Naive thymus-derived CD4-positive, alpha-beta T cell (primary cell): ENCODE data around the gene TPD52L2. TPM values are rescaled to one million over a fixed set of nuclear protein-coding genes. Genes with fewer than 3 reads are reported as not detected.

Experiments used
- ATAC-seq: fragments of 150-1000 bp; cut with Tn5 transposase; 2 replicates; pipeline ENCODE4 v1.10.0; 2021; ENCODE audit warnings: mild to moderate bottlenecking, moderate library complexity
- CTCF ChIA-PET: fragments of 350-600 bp; sonication (Branson Sonifier 250); formaldehyde crosslinking; loops from one replicate; lab custom pipeline; 2021; ENCODE audit warnings: antibody characterized with exemption; lab: Charles Lee
- POLR2A ChIA-PET: fragments of 350-600 bp; sonication (Branson Sonifier 250); formaldehyde crosslinking; loops from one replicate; lab custom pipeline; 2021; ENCODE audit warnings: antibody characterized with exemption, inconsistent platforms; lab: Charles Lee
- DNase-seq, 9 donors: peaks; one replicate each; pipeline versions ENCODE4 v3.0.0 to v3.0.0-alpha.2; 2020 to 2022; ENCODE audit warnings: mixed read lengths in 1 of 9
- H3K27ac ChIP-seq: one replicate; pipeline ENCODE4 v1.7.0; 2013; ENCODE audit warnings: mild to moderate bottlenecking, low read depth, low read length, moderate library complexity
- H3K27me3 ChIP-seq, 2 donors: one replicate each; pipeline ENCODE4 v1.7.0; 2013; ENCODE audit warnings: low read length in 2 of 2, mild to moderate bottlenecking in 2 of 2, moderate library complexity in 2 of 2; ENCODE audit not compliant: control insufficient read depth in 2 of 2, insufficient read depth in 2 of 2
- H3K36me3 ChIP-seq, 3 experiments: 1 replicate in 2 of 3; 2 replicates in 1 of 3; pipeline ENCODE4 v1.7.0; 2013; ENCODE audit warnings: low read length in 3 of 3, mild to moderate bottlenecking in 3 of 3, moderate library complexity in 1 of 3; ENCODE audit not compliant: insufficient read depth in 3 of 3, control insufficient read depth in 2 of 3
- H3K4me1 ChIP-seq, 2 donors: one replicate each; pipeline ENCODE4 v1.7.0; 2013; ENCODE audit warnings: low read length in 2 of 2, mild to moderate bottlenecking in 2 of 2, moderate library complexity in 1 of 2; ENCODE audit not compliant: control insufficient read depth in 2 of 2, insufficient read depth in 2 of 2
- H3K4me3 ChIP-seq: 2 replicates; pipeline ENCODE4 v1.7.0; 2013; ENCODE audit warnings: mild to moderate bottlenecking, low read length
- H3K9me3 ChIP-seq, 3 experiments: 1 replicate in 2 of 3; 2 replicates in 1 of 3; pipeline ENCODE4 v1.7.0; 2013; ENCODE audit warnings: low read length in 3 of 3; ENCODE audit not compliant: control insufficient read depth in 2 of 3
- H3K27ac Mint-ChIP-seq, 9 donors: one replicate each; pipeline ENCODE4 v1.8.0; 2020 to 2022; ENCODE audit warnings: mixed read lengths in 9 of 9, mild to moderate bottlenecking in 8 of 9, moderate library complexity in 5 of 9, inconsistent platforms in 2 of 9
- H3K27me3 Mint-ChIP-seq, 5 donors: one replicate each; pipeline ENCODE4 v1.8.0; 2021 to 2022; ENCODE audit warnings: mixed read lengths in 5 of 5, mild to moderate bottlenecking in 1 of 5
- H3K36me3 Mint-ChIP-seq, 5 donors: one replicate each; pipeline ENCODE4 v1.8.0; 2020 to 2022; ENCODE audit warnings: mixed read lengths in 5 of 5, mild to moderate bottlenecking in 3 of 5, inconsistent platforms in 1 of 5
- H3K4me1 Mint-ChIP-seq, 7 donors: one replicate each; pipeline ENCODE4 v1.8.0; 2020 to 2022; ENCODE audit warnings: mixed read lengths in 7 of 7, mild to moderate bottlenecking in 3 of 7, inconsistent platforms in 1 of 7
- H3K4me3 Mint-ChIP-seq, 10 donors: one replicate each; pipeline ENCODE4 v1.8.0; 2020 to 2022; ENCODE audit warnings: mild to moderate bottlenecking in 10 of 10, mixed read lengths in 10 of 10, moderate library complexity in 6 of 10, inconsistent platforms in 2 of 10
- H3K9me3 Mint-ChIP-seq, 11 donors: one replicate each; pipeline ENCODE4 v1.8.0; 2020 to 2022; ENCODE audit warnings: mixed read lengths in 11 of 11, mild to moderate bottlenecking in 4 of 11, inconsistent platforms in 1 of 11, moderate library complexity in 1 of 11
- intact Hi-C, 2 donors: fragments of 100-400 bp; cut with micrococcal nuclease; formaldehyde crosslinking; loops; one replicate each; pipeline ENCODE4 v1.15.1; 2023
- polyA plus RNA-seq, 2 donors: library from polyadenylated mRNA; unstranded; fragments of 300-500 nt; fragmentation: Illumina TruSeq; gene quantifications; one replicate each; pipeline ENCODE4 v1.2.3, GENCODE V29; 2021
- total RNA-seq, 6 experiments: library from RNA in 5 of 6; stranded (reverse) in 5 of 6; gene quantifications; 1 replicate in 5 of 6; 2 replicates in 1 of 6; pipeline ENCODE4 v1.2.3 and lab custom pipeline; 2021 to 2026

TPD52L2 gene
- total and polyA plus RNA-seq, 7 experiments from 2014 or later: 33.7 to 84.0 (median 47.5) TPM

GRCh38 chr20:63854069-63854765, 10.9 kb upstream of the TPD52L2 start:
- peaks cover 12 to 29% (median 23%) of the 10 kb centered on the region in 7 donors for H3K4me1 Mint-ChIP-seq
- CTCF ChIA-PET: interaction anchor here (1.4 kb wide), 1 partner anchor 11 kb away, joined by 3 read pairs; the partner anchor contains the start of gene TPD52L2
- POLR2A ChIA-PET: no interaction called here
- Histone ChIP-seq H3K4me3 (no peak overlapping the region), H3K4me1 (peaks cover 14 to 25% of the 10 kb centered on the region in 2 donors), H3K36me3 (no peaks in the 10 kb centered on the region), H3K27me3 (no peaks in the 10 kb centered on the region), H3K9me3 (no peaks in the 10 kb centered on the region), H3K27ac (no peak overlapping the region)
- intact Hi-C loops: no loop called here
- peak; percentile 62 for ATAC-seq
- DNase-seq: no peak
- peak overlapping the region in 1 of 9 donors; percentile 65 for H3K27ac Mint-ChIP-seq
- peaks cover 0 to 13% (median 9%) of the 10 kb centered on the region in 5 donors for H3K27me3 Mint-ChIP-seq
- no peaks in the 10 kb centered on the region for H3K36me3 Mint-ChIP-seq
- H3K9me3 Mint-ChIP-seq: peaks cover 0 to 3% (median 0%) of the 10 kb centered on the region in 11 donors
- H3K4me3 Mint-ChIP-seq: peak overlapping the region in 1 of 10 donors; percentile 39

DNA sequence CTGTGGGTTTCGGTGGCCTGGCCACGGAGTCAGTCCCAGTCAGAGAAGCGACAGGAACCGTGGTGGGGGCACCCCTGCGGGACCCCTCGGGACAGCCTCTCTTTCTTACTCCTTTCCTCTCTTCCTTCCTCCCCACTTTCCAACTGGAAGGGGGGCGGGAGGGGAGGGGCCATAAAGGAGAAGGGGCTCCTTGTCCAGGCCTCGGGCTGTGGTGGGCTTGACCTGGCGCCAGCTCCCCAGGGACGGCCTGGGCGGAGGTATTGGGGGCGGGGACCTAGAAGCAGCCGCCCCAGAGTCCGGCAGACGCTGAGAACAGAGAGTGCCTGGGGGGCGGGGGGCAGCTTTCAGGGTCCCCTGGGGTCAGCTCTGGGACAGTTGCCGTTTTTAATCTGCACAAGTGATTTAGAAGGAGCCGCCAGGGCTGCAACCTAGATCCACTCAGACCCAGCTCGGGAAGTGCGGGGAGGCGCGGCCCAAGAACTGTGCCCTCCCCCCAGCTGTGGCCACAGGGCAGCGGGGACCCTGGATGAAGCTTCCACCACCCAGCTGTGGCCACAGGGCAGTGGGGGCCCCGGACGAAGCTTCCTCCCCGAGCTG, 10.2 kb upstream of the TPD52L2 start:
- Mint-ChIP-seq H3K4me3 (peak overlapping the region in 1 of 10 donors; percentile 39), H3K36me3 (no peaks in the 10 kb centered on the region), H3K27me3 (peaks cover 0 to 13% (median 9%) of the 10 kb centered on the region in 5 donors), H3K4me1 (peaks cover 17 to 32% (median 23%) of the 10 kb centered on the region in 7 donors), H3K27ac (no peak overlapping the region), H3K9me3 (peaks cover 0 to 3% (median 0%) of the 10 kb centered on the region in 11 donors)
- no peak overlapping the region for H3K27ac ChIP-seq
- no peaks in the 10 kb centered on the region for H3K9me3 ChIP-seq
- intact Hi-C loops: no loop called here
- ChIA-PET CTCF (interaction anchor here (0.7 kb wide), 1 partner anchor 114 kb away, joined by 3 read pairs; no protein-coding TSS in a partner anchor), POLR2A (interaction anchor here (1.2 kb wide), 1 partner anchor 9 kb away, joined by 5 read pairs; no protein-coding TSS in a partner anchor)
- peaks cover 14 to 25% of the 10 kb centered on the region in 2 donors for H3K4me1 ChIP-seq
- no peak overlapping the region for H3K4me3 ChIP-seq
- DNase-seq: no peak
- no peaks in the 10 kb centered on the region for H3K36me3 ChIP-seq
- no peak for ATAC-seq
- no peaks in the 10 kb centered on the region for H3K27me3 ChIP-seq

GRCh38 chr20:63855363-63856097, 9.5 kb upstream of the TPD52L2 start:
- Histone ChIP-seq H3K9me3 (no peaks in the 10 kb centered on the region), H3K4me3 (no peak overlapping the region), H3K27me3 (no peaks in the 10 kb centered on the region), H3K36me3 (no peaks in the 10 kb centered on the region), H3K27ac (no peak overlapping the region), H3K4me1 (peaks cover 14 to 25% of the 10 kb centered on the region in 2 donors)
- Mint-ChIP-seq H3K27me3 (peaks cover 0 to 12% (median 7%) of the 10 kb centered on the region in 5 donors), H3K9me3 (peaks cover 0 to 2% (median 0%) of the 10 kb centered on the region in 11 donors), H3K27ac (no peak overlapping the region), H3K36me3 (peaks cover 0 to 1% (median 0%) of the 10 kb centered on the region in 5 donors), H3K4me3 (no peak overlapping the region), H3K4me1 (peaks cover 17 to 32% (median 23%) of the 10 kb centered on the region in 7 donors)
- CTCF ChIA-PET: interaction anchor here (0.7 kb wide), 1 partner anchor 115 kb away, joined by 3 read pairs; no protein-coding TSS in a partner anchor
- DNase-seq (no peak), ATAC-seq (no peak)
- POLR2A ChIA-PET: interaction anchor here (0.6 to 1.2 kb wide), 2 partner anchors 9 to 188 kb away, joined by 3 to 5 read pairs; no protein-coding TSS in a partner anchor
- intact Hi-C loops: no loop called here

GRCh38 chr20:63856098-63856511, 9.0 kb upstream of the TPD52L2 start:
- peaks cover 11 to 30% (median 25%) of the 10 kb centered on the region in 7 donors for H3K4me1 Mint-ChIP-seq
- H3K9me3 Mint-ChIP-seq: no peaks in the 10 kb centered on the region
- ChIA-PET POLR2A (interaction anchor here (0.6 to 1.2 kb wide), 3 partner anchors 8 to 187 kb away, joined by 3 to 7 read pairs (median 5); no protein-coding TSS in a partner anchor), CTCF (no interaction called here)
- ATAC-seq: no peak
- DNase-seq: no peak
- Histone ChIP-seq H3K4me3 (no peak overlapping the region), H3K27ac (no peak overlapping the region), H3K36me3 (no peaks in the 10 kb centered on the region), H3K4me1 (peaks cover 14 to 25% of the 10 kb centered on the region in 2 donors), H3K27me3 (no peaks in the 10 kb centered on the region), H3K9me3 (no peaks in the 10 kb centered on the region)
- peak overlapping the region in 1 of 9 donors; percentile 77 for H3K27ac Mint-ChIP-seq
- intact Hi-C loops: no loop called here
- H3K36me3 Mint-ChIP-seq: peaks cover 0 to 7% (median 0%) of the 10 kb centered on the region in 5 donors
- peaks cover 0 to 8% (median 1%) of the 10 kb centered on the region in 5 donors for H3K27me3 Mint-ChIP-seq
- H3K4me3 Mint-ChIP-seq: no peak overlapping the region

GRCh38 chr20:63857764-63858392, 7.2 kb upstream of the TPD52L2 start:
- peaks cover 9 to 28% (median 25%) of the 10 kb centered on the region in 7 donors for H3K4me1 Mint-ChIP-seq
- Histone ChIP-seq H3K27ac (peak overlapping the region; percentile 44), H3K27me3 (no peaks in the 10 kb centered on the region), H3K4me3 (peak overlapping the region; percentile 17), H3K36me3 (peaks cover 0 to 10% (median 0%) of the 10 kb centered on the region in 3 experiments), H3K4me1 (peaks cover 14 to 25% of the 10 kb centered on the region in 2 donors), H3K9me3 (no peaks in the 10 kb centered on the region)
- intact Hi-C loops: no loop called here
- peaks cover 0 to 8% (median 0%) of the 10 kb centered on the region in 5 donors for H3K36me3 Mint-ChIP-seq
- H3K4me3 Mint-ChIP-seq: peak overlapping the region in 6 of 10 donors; percentile 7 to 72 (median 49)
- no peaks in the 10 kb centered on the region for H3K27me3 Mint-ChIP-seq
- no peak for DNase-seq
- ChIA-PET POLR2A (no interaction called here), CTCF (interaction anchor here (0.6 kb wide), 1 partner anchor 264 kb away, joined by 4 read pairs; no protein-coding TSS in a partner anchor)
- ATAC-seq: no peak
- no peaks in the 10 kb centered on the region for H3K9me3 Mint-ChIP-seq
- H3K27ac Mint-ChIP-seq: peak overlapping the region in 4 of 9 donors; percentile 56 to 87 (median 72)
